Fibroblast of lung (primary cell): ENCODE results near the gene FAM204A.

Experiments used
- EZH2 ChIP-seq: IDR thresholded peaks from 2 replicates; pipeline ENCODE4 v1.5.1; 2012; ENCODE audit warnings: low read length, control low read depth, mild to moderate bottlenecking; ENCODE audit errors: missing control alignments
- TF ChIP-seq, protein P1 (sequence below), 2 donors: IDR thresholded peaks in 1 of 2; conservative IDR thresholded peaks in 1 of 2; 1 replicate in 1 of 2; 2 replicates in 1 of 2; pipeline ENCODE4 v1.5.1; 2011 to 2012; ENCODE audit warnings: low read length in 2 of 2, control low read depth in 1 of 2, inconsistent platforms in 1 of 2, low read depth in 1 of 2, mild to moderate bottlenecking in 1 of 2

DNA sequence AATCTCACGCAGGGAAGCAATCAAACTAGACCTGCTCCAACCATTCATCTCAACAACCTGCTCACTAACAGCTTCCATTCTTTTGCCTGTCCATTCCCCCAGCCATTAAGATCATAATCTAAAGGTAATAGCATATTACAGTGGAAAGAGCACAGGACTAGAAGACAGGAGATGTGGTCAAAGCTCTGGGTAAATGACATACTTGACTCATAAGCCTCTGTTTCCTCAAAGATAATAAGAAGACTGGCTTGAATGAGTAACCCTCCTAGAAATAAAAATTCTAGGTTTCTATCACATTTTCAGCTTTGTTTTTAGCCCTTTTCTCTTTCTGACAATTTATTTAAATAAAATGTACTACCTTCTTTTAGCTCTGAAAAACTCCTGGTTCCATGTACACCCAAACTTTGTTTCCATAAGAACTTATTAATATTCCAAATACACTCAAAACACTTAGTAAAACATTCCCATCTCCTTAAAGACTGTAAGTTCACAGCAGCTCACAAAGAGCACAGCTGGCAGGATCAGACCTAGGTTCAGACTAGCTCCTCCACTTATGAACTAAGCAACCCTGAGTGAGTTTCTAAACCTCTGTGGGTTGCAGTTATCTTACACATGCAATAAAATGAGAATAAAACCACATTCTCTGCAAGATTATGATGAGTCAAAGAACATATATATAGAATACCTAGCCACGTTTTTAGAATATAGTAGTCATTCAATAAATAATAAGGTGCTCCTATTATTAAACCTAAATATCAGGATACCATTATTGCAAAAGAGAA lies 11.6 kb downstream of the FAM204A start:
- TF ChIP-seq, protein P1, sequence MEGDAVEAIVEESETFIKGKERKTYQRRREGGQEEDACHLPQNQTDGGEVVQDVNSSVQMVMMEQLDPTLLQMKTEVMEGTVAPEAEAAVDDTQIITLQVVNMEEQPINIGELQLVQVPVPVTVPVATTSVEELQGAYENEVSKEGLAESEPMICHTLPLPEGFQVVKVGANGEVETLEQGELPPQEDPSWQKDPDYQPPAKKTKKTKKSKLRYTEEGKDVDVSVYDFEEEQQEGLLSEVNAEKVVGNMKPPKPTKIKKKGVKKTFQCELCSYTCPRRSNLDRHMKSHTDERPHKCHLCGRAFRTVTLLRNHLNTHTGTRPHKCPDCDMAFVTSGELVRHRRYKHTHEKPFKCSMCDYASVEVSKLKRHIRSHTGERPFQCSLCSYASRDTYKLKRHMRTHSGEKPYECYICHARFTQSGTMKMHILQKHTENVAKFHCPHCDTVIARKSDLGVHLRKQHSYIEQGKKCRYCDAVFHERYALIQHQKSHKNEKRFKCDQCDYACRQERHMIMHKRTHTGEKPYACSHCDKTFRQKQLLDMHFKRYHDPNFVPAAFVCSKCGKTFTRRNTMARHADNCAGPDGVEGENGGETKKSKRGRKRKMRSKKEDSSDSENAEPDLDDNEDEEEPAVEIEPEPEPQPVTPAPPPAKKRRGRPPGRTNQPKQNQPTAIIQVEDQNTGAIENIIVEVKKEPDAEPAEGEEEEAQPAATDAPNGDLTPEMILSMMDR (conservative IDR thresholded peaks at IDR 0.05 in 1 of 2, IDR thresholded peaks at IDR 0.05 in 1 of 2; ENCODE audit: low read depth in 1 of 2, low read length in 2 of 2) = no peak
- no peak for TF ChIP-seq EZH2
